SKM-1 (cell line): ENCODE results near the gene PDIA6.
A peak's percentile ranks its signal among the peaks of the same experiment; 100 is the strongest.

Experiments used
- DNase-seq: peaks from one replicate; lab custom pipeline; 2025; ENCODE audit not compliant: unreplicated experiment; lab: John Stamatoyannopoulos, UW

PDIA6 gene

GRCh38 chr2:10812362-10813162 lies at the start of gene PDIA6:
Gene PDIA6 (minus strand): TSS chr2:10812785. CDS start chr2:10812696, 89 bp downstream.
- DNase-seq = peak; percentile 88

GRCh38 chr2:10862330-10862729 lies 49.7 kb upstream of the PDIA6 start:
- no peak for DNase-seq

- DNase-seq = no peak
Observed at GRCh38 chr2:10861765-10862164, 49.2 kb upstream of the PDIA6 start.

GRCh38 chr2:10860814-10861325 lies 48.3 kb upstream of the PDIA6 start:
- no peak for DNase-seq

GRCh38 chr2:10860081-10860813 lies 47.7 kb upstream of the PDIA6 start:
- no peak for DNase-seq

- no peak for DNase-seq
Observed at GRCh38 chr2:10859278-10859677, 46.7 kb upstream of the PDIA6 start.

- DNase-seq = no peak
Observed at GRCh38 chr2:10848541-10848940, 36.0 kb upstream of the PDIA6 start.

- no peak for DNase-seq
Observed at GRCh38 chr2:10847008-10847407, 34.4 kb upstream of the PDIA6 start.

- no peak for DNase-seq
Observed at GRCh38 chr2:10846110-10846861, 33.7 kb upstream of the PDIA6 start.

GRCh38 chr2:10845640-10846039 lies 33.1 kb upstream of the PDIA6 start:
- no peak for DNase-seq

- no peak for DNase-seq
Observed at GRCh38 chr2:10844097-10844496, 31.5 kb upstream of the PDIA6 start.

GRCh38 chr2:10842506-10842905 lies 29.9 kb upstream of the PDIA6 start:
- DNase-seq = no peak

- no peak for DNase-seq
Observed at GRCh38 chr2:10841547-10842219, 29.1 kb upstream of the PDIA6 start.

GRCh38 chr2:10839813-10840212 lies 27.2 kb upstream of the PDIA6 start:
- DNase-seq = no peak

GRCh38 chr2:10838734-10839133 lies 26.1 kb upstream of the PDIA6 start:
- no peak for DNase-seq

GRCh38 chr2:10837298-10838266 lies 25.0 kb upstream of the PDIA6 start:
- DNase-seq = no peak

GRCh38 chr2:10835052-10835970 lies 22.7 kb upstream of the PDIA6 start:
- no peak for DNase-seq

- DNase-seq = no peak
Observed at GRCh38 chr2:10834068-10834655, 21.6 kb upstream of the PDIA6 start.
